GM19043 (cell line): ENCODE measurements around the gene DNAAF3.

Source experiments
- ATAC-seq: cut with Tn5 transposase; IDR thresholded peaks from one replicate; pipeline ENCODE4 v1.9.1; 2021; ENCODE audit warnings: low read depth; ENCODE audit not compliant: unreplicated experiment

DNAAF3 gene

DNA sequence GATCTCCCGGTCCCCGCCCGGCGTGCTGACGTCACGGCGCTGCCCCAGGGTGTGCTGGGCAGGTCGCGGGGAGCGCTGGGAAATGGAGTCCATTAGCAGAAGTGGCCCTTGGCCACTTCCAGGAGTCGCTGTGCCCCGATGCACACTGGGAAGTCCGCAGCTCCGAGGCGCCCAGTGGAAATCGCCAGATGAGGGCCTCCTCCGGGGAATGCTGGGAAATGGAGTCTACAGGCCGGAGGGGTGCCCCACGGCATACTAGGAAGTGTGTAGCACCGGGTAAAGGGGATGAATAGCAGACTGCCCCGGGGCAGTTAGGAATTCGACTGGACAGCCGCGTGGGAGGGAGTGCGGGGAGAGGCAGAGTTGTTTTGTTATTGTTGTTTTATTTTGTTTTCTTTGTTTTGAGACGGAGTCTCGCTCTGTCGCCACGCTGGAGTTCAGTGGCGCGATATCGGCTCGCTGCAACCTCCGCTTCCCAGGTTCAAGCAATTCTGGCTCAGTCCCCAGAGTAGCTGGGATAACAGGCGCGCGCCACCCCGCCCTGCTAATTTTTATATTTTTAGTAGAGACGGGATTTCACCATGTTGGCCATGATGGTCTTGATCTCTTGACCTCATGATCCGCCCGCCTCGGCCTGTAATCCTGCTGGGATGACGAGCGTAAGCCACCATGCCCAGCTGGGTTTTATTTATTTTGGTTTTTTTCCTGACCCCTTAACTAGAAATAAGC is 48.6 kb downstream of the DNAAF3 start:
- peak; percentile 89 for ATAC-seq

DNA sequence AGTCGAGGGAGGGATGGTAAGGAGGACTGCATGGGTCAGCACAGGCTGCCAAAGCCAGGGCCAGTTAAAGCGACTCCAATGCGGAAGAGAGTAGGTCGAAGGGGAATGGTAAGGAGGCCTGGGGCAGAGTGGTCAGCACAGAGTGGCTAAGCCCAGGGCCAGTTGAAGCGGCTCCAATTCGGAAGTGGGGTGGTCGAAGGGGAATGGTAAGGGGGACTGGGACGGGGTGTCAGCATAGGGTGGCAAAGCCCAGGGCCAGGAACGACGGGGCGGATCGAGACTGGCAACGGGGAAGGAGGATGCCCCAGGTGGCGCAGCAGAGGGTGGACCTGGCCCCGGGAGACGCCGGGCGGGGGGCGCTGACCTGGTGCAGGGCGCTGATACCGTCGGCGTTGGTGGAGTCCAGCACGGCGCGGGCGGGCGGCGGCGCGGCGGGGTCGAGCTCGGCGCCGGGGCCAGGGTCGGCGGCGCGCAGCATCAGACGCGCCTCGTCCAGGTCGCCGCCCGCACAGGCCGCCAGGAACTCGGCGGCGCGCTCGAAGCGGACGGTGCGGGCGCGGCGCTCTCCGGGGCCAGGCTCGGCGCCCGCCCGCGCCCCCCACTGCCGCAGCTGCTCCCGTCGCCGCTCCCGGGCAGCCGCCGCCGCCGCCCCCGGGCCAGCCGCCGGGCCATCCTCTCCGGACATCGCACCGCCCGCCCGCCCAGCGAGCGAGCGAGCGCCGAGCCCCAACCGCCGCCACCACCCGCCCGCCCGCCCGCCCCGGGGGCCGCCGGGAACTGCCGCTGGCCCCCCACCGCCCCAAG is 49.4 kb downstream of the DNAAF3 start, which contains the start of gene PPP1R12C:
Gene PPP1R12C, minus strand, starts transcription at position 779 of the 804 bp plus-strand sequence. Its CDS starts 94 bp downstream, at position 685.
- no peak for ATAC-seq

DNA sequence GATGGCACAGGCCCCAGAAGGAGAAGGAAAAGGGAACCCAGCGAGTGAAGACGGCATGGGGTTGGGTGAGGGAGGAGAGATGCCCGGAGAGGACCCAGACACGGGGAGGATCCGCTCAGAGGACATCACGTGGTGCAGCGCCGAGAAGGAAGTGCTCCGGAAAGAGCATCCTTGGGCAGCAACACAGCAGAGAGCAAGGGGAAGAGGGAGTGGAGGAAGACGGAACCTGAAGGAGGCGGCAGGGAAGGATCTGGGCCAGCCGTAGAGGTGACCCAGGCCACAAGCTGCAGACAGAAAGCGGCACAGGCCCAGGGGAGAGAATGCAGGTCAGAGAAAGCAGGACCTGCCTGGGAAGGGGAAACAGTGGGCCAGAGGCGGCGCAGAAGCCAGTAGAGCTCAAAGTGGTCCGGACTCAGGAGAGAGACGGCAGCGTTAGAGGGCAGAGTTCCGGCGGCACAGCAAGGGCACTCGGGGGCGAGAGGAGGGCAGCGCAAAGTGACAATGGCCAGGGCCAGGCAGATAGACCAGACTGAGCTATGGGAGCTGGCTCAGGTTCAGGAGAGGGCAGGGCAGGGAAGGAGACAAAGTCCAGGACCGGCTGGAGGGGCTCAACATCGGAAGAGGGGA is 50.1 kb downstream of the DNAAF3 start:
- no peak for ATAC-seq

DNA sequence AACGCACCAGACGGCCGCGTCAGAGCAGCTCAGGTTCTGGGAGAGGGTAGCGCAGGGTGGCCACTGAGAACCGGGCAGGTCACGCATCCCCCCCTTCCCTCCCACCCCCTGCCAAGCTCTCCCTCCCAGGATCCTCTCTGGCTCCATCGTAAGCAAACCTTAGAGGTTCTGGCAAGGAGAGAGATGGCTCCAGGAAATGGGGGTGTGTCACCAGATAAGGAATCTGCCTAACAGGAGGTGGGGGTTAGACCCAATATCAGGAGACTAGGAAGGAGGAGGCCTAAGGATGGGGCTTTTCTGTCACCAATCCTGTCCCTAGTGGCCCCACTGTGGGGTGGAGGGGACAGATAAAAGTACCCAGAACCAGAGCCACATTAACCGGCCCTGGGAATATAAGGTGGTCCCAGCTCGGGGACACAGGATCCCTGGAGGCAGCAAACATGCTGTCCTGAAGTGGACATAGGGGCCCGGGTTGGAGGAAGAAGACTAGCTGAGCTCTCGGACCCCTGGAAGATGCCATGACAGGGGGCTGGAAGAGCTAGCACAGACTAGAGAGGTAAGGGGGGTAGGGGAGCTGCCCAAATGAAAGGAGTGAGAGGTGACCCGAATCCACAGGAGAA is 50.9 kb downstream of the DNAAF3 start:
- ATAC-seq = no peak

DNA sequence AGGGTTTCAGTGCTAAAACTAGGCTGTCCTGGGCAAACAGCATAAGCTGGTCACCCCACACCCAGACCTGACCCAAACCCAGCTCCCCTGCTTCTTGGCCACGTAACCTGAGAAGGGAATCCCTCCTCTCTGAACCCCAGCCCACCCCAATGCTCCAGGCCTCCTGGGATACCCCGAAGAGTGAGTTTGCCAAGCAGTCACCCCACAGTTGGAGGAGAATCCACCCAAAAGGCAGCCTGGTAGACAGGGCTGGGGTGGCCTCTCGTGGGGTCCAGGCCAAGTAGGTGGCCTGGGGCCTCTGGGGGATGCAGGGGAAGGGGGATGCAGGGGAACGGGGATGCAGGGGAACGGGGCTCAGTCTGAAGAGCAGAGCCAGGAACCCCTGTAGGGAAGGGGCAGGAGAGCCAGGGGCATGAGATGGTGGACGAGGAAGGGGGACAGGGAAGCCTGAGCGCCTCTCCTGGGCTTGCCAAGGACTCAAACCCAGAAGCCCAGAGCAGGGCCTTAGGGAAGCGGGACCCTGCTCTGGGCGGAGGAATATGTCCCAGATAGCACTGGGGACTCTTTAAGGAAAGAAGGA is 51.8 kb downstream of the DNAAF3 start:
- no peak for ATAC-seq

DNA sequence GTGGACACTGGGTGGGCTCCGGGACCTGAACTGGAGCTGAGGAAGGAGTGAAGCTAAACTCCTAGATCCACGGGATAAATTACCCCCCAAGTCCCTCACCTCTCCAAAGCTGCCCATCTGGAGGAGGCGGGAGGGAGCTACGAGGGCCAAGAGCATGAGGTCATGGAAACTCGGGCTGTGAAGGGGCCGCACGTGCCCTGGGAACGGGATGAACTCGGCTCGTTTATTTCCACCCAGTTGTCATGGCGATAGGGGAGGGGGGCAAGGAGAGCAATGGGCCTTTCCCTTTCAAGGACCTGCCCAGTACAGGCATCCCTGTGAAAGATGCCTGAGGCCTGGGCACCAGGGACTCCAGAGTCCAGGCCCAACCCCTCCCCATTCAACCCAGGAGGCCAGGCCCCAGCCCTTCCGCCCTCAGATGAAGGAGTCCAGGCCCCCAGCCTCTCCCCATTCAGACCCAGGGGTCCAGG is 52.8 kb downstream of the DNAAF3 start:
- no peak for ATAC-seq

DNA sequence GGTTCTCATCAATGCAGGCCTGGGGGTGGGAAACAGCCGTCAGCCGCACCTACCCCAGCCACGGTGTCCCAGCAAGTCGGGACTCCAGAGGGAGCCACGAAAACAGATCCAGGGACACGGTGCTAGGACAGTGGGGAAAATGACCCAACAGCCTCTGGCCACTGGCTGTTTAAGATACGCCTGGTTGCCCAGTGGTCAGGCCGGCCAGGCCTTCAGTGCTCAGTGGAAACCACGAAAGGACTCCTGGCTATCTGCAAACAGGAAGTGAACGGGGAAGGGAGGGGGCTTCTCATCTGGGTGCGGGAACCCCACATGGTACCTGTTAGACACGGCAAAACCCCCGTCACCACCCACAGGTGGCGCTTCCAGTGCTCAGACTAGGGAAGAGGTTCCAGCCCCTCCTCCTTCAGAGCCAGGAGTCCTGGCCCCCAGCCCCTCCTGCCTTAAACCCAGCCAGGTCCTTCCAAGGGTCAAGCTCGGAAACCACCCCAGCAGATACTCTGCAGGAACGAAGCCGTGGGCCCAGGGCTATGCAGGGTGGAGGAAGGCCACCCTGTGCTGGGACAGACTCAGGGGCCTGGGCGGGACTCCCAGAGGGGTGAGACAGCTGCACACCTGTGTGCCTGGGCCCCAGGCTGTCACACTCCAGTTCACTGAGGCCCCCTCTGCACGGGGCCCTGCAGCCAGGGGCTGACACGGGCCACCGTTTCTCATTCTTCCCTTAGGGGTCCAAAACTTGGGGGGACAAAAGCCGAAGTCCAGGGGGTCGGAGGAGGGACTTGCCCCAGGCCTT is 53.4 kb downstream of the DNAAF3 start:
- ATAC-seq = no peak

DNA sequence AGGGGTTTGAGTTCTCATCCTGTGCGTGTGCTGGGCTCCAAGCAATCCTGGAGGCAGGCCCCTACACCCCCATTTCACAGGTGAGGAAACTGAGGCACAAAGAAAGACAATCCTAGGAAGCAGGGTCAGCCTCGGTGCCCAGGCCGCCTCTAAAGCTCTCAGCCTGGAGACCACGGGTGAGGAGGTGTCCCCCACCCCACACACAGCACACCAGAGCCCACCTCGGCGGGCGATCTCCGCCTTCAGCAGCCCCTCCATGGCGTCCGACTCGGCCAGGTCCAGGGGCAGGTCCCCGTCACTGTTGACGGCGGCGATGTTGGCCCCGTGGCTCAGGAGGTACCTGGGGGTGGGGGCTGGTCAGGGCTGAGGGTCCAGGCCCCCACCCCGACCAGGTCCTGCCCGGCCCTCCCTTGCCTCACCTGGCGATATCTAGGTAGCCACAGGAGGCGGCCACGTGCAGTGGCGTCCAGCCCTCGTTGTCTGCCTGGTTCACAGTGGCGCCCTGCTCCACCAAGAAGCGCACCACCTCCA is 54.1 kb downstream of the DNAAF3 start:
- no peak for ATAC-seq

DNA sequence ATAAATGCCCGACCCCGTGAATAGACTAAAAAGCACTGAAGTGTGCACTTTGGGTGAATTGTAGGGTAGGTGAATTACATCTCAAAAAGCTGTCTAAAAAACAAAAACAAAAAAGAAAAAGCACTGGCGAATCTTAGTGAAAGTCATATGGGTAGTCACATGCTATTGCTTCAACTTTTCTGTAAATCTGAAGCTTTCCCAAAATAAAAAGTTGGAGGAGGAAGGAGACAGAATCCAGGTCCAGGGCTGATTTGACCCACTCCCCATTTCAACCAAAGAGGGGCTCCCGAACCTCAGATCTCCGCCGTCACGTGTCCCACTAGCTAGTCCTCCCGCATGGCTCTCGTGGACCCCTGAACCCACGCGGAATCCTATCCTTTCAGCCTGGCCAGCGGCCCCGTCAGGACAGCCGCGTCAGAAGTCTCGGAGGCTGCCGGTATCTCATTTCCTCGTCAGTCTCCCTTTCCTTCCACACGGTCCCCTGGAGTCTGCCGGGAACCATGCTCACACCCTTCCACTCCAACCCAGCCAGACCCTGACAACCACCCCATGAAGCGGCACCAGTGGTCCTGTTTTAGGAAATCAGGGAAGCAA is 55.1 kb downstream of the DNAAF3 start:
- no peak for ATAC-seq

DNA sequence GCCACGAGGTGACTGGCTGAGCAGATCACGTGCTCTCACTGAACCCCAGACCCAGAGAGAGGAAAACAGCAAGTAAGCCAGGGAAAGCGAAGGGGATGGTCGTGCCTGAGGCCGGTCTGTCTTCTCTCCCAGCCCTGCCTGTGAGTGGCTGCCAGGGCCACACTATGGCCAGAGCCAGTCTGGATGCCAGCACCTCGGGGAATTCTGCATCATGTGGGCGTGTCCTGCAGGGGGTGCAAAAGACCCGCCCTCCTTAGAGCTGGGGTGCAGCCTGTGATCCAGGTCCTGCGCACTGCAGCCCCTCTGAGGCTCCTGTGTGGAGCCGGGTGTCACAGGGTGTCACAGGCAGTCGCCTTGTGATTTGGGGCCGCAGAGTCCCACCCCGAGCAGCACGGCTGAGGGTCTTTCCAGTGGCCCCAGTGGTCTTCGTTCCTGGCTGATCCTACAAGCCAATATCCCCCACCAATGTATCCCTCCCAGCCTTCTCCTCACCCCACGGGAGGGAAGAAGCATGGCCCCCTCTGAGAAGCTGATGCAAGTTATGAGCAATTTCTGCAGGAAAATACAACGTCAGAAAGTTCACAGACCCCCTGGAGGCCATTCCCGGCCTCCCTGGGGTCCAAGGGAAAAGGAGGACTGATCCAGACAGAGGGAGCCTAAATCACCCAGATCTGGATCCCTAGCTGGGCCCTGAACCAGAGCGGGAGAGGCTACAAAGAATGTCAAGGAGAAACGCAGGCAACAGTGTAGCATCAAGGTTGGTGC is 56.7 kb downstream of the DNAAF3 start:
- ATAC-seq = no peak
